Kidney capillary endothelial cell (primary cell): Measurements from ENCODE around the gene KLHDC10.
"Not testable (repeated sequence)": the region's sequence is repeated elsewhere in the genome, so short reads cannot be mapped to it uniquely, and the experiment has no call there.

Experiments used
- DNase-seq: peaks from one replicate; pipeline ENCODE4 v3.0.0-alpha.2; 2018; ENCODE audit warnings: low spot score

KLHDC10 gene

GRCh38 chr7:130141884-130142653, 71.7 kb downstream of the KLHDC10 start:
- DNase-seq: no peak

DNA sequence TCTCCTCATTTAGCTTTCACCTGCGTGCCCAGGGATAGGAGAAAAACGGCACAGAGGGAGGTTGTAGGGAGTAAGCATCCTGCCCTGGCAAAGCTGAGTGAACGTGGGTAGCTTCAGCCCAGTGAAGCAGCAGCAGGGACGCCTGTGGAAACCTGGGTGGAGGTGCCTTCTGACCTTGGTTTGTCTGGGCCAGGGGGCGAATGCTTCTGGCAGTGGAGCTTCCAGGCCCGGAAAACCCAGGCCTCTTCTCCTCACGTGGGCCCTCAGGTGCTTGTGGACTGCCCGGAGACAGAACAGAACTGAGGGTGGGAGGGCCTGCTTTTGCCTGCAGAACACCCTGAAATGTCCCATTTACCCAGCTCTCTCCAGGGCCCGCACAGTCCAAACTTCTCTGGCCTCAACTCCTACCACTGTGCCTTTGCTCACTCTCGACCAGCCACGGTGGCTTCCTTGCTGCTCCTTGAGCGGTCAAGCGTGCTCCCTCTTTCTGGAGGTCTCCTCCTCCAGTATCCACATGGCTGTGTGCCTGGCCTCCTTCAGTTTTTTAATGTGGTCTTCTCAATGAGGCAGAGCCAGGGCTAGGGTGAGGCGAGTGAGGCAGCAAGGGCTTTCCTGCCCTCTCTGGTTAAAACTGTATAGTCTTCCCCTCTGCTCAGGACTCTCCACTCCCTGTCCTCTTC, 72.5 kb downstream of the KLHDC10 start:
- DNase-seq: no peak

DNA sequence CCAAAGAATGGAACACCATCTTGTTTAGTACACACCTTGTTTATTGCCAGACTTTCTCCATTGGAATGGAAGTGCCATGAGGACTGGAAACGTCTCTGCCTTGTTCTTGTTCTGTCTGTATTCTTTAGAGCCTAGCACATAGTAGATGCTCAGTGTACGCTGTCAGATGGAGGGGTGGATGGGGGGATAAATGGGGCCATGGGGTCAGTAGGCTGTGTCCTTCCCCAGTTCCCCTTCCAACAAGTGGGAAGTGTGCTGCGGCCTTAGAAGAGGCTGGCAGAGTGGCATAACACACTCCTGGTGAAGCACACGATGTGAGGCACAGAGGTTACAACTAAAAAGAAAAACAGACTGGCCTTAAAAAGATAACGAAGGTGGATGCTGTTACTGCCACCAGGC, 73.0 kb downstream of the KLHDC10 start:
- DNase-seq: no peak

- DNase-seq: no peak
Observed at GRCh38 chr7:130143986-130144311, 73.6 kb downstream of the KLHDC10 start.

DNA sequence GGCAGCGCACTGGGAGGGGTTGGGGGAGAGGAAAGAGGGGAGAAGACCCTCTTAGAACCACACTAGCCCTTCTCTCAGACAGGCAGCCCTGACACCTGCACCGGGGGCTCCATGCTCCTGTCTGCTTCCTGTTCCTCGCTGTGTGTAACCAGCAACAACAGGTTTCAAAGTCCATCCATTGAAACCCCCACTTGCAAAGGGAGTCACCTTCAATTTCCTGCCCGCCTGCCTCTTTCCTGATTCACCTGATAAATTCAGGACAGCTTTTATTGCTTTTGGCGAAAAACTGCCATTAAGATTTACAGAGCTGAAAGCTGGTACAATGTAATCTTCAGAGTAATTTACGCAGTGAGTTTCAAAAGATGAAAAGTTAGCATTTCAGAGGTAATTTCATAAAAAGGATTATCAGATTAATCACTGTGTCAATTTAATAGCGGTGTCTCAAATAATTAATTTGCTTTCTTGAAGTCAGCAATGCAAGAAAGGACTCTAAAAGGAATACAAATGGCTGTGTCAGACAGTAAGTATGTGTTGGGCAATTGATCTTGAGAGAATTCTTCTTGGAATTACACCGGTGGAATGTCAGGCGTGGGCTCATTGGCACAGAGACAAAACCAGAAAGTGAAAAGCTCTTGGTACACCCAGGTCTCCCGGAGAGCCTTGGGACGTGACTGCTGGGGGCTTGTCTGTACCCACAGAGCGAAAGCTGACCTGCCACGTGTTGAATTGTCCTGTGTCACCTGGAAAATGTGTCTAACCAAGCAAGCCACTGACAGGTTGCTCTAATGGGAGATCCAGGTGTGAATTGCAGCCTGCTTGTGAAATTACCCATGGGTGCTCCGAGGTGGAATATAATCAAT, 74.2 kb downstream of the KLHDC10 start:
- DNase-seq: no peak

- no peak for DNase-seq
Observed at GRCh38 chr7:130145424-130146100, 75.2 kb downstream of the KLHDC10 start.

DNA sequence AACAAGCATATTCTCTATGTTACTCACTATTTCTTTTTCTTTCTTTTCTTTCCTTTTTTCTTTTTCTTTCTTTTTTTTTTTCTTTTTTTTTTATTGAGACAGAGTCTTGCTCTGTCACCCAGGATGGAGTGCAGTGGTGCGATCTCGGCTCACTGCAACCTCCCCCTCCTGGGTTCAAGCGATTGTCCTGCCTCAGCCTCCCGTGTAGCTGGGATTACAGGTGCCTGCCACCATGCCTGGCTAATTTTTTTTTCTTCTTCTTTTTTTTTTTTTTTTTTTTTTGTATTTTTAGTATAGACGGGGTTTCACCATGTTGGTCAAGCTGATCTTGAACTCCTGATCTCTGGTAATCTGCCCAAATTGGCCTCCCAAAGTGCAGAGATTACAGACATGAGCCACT, 75.8 kb downstream of the KLHDC10 start:
- not testable (repeated sequence) for DNase-seq

- DNase-seq: no peak
Observed at GRCh38 chr7:130146693-130147405, 76.5 kb downstream of the KLHDC10 start.

- no peak for DNase-seq
Observed at GRCh38 chr7:130147710-130148325, 77.5 kb downstream of the KLHDC10 start.

- DNase-seq: peak; percentile 59
Observed at GRCh38 chr7:130148561-130148960, 78.2 kb downstream of the KLHDC10 start.

- peak; percentile 67 for DNase-seq
Observed at GRCh38 chr7:130149281-130150139, 79.2 kb downstream of the KLHDC10 start.

- no peak for DNase-seq
Observed at GRCh38 chr7:130150587-130150986, 80.3 kb downstream of the KLHDC10 start.

GRCh38 chr7:130151591-130152492, 81.5 kb downstream of the KLHDC10 start:
- no peak for DNase-seq

- no peak for DNase-seq
Observed at GRCh38 chr7:130152493-130153210, 82.3 kb downstream of the KLHDC10 start.

DNA sequence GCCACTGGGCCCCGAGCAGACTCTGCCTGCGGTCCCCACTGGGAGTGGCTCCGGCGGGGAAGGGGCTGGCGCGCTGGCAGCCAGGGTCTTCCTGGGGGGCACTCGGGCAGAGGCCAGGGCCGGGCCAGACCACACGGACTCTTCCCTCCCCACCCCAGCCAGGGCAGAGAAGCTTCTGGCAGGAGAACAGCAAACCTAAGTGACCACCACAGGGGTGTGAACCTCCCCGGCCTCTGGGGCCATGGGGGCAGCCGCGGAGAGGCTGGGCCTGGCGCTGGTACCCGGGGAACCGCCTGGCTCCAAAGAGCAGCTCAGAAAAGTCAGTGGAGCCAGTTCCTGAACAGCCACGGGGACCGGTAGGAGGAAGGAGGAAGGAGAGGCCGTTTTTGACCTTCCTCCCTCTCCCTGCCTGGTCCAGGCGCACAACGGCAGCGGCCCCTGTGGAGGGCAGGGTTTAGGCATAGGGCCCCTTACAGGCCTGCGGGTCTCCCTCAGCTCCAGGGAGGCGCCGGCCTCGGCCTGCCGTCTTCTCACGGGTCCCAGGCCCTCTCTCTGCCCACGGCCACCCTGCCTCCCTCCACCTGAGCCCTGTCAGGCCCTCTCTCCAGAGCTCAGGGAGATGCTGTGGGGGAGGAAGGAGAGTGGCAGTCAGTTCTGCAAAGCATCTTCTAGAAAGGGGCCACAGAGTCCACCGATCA, 83.0 kb downstream of the KLHDC10 start:
- no peak for DNase-seq

DNA sequence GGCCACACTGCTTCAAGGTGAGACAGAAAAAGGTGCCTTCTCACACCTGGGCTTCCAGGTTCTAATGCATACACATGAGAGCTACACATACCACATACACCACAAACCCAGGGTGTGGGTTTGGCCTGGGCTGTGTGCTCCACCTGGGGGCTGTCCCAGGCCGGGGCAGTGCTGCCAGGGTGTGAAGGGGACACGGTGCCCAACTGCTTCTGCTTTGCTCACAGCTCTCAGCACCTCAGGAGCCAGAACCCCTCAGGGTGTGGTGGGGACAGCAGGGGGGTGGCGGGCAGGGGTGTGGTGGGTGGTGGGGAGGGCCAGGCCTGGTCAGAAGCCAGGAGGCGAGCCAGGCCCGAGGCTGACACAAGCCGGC, 83.8 kb downstream of the KLHDC10 start:
- DNase-seq: no peak

DNA sequence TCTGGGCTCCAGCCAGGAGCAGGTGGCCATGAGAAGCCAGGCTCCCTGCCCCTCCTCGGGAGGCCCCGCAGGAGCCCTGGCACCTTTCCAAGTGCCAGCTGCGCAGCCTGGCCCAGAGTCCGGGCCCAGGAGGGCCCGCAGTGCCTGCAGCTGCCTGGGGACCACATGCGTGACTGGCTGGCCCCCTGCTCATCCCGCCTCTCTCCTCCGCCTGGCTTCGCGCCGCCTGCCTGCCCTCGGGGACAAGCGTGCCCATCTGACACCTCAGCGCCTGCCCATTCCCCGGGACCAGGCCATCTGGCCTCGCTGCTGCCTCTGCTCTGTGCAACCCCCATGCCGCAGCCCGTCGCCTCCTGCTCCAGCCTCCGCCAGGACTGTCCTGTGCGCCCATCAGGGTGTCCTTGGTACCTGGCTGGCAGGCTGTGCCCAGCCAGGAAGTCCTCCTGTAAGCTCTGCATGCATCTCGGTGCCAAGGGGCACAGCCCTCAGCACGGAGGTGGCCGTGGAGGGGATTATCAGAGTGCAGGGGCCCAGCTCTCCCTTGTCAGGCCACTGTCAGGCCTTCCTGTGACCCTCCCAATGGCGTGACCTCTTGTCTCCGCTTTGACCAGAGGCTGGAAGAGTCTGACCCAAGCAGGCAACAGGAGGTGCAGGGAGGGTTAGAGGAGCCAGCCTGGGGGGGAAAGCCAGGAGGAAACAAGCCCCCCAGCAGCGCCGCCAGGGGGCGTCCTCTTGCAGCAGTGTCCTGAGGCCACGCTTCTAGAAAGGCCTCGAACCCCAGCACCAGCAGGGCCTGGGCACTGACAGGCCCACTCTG, 84.4 kb downstream of the KLHDC10 start:
- DNase-seq: no peak
